G401 (cell line): ENCODE results near the gene AGTR1. TPM values are rescaled to one million over a fixed set of nuclear protein-coding genes. Genes with fewer than 3 reads are reported as not detected.
"Not testable (repeated sequence)": the region's sequence is repeated elsewhere in the genome, so short reads cannot be mapped to it uniquely, and the experiment has no call there.

Experiments used
- DNase-seq: peaks from one replicate; pipeline ENCODE4 v3.0.0-alpha.2; 2015; ENCODE audit warnings: low spot score
- in situ Hi-C: cut with HindIII; loops from 2 replicates; pipeline ENCODE4 v1.10.0; 2016; ENCODE audit warnings: low sequenced_read_pairs, mixed read lengths
- total RNA-seq: library from RNA; depleted of rRNA; stranded (reverse); fragments of >200 nt; shearing (Covaris generic); gene quantifications from 2 replicates; pipeline ENCODE4 v1.2.3, GENCODE V29; 2014

Gene AGTR1
- total RNA-seq, 1 experiment from 2014 or later: not detected

GRCh38 chr3:148753385-148753784 is 55.7 kb downstream of the AGTR1 start:
- DNase-seq, in situ Hi-C loops: not testable (repeated sequence)

- DNase-seq: no peak
- in situ Hi-C loops: no loop called here
Measured at GRCh38 chr3:148755570-148755969, 57.9 kb downstream of the AGTR1 start.

GRCh38 chr3:148756311-148756710 is 58.6 kb downstream of the AGTR1 start:
- no peak for DNase-seq
- in situ Hi-C loops: no loop called here

GRCh38 chr3:148757238-148758215 is 59.8 kb downstream of the AGTR1 start:
- no peak for DNase-seq
- in situ Hi-C loops: no loop called here

GRCh38 chr3:148758303-148758884 is 60.7 kb downstream of the AGTR1 start:
- in situ Hi-C loops: no loop called here
- no peak for DNase-seq

GRCh38 chr3:148759430-148759829 is 61.7 kb downstream of the AGTR1 start:
- in situ Hi-C loops: no loop called here

GRCh38 chr3:148763156-148763680 is 65.5 kb downstream of the AGTR1 start:
- in situ Hi-C loops: no loop called here
- no peak for DNase-seq

More at GRCh38 chr3:148759430-148759829, 61.7 kb downstream of the AGTR1 start:
- DNase-seq: no peak

GRCh38 chr3:148763986-148764935 is 66.6 kb downstream of the AGTR1 start:
- DNase-seq: no peak
- in situ Hi-C loops: no loop called here

GRCh38 chr3:148772361-148772760 is 74.7 kb downstream of the AGTR1 start:
- DNase-seq: no peak
- in situ Hi-C loops: no loop called here

GRCh38 chr3:148772835-148773234 is 75.1 kb downstream of the AGTR1 start:
- in situ Hi-C loops: no loop called here

GRCh38 chr3:148773805-148774204 is 76.1 kb downstream of the AGTR1 start:
- in situ Hi-C loops: no loop called here
- DNase-seq: no peak

More at GRCh38 chr3:148772835-148773234, 75.1 kb downstream of the AGTR1 start:
- peak; percentile 83 for DNase-seq

- in situ Hi-C loops: no loop called here
- no peak for DNase-seq
Measured at GRCh38 chr3:148778926-148779325, 81.2 kb downstream of the AGTR1 start.

- DNase-seq, in situ Hi-C loops: not testable (repeated sequence)
Measured at GRCh38 chr3:148785026-148785425, 87.3 kb downstream of the AGTR1 start.

- in situ Hi-C loops: not testable (repeated sequence)
Measured at GRCh38 chr3:148786159-148786558, 88.5 kb downstream of the AGTR1 start.

GRCh38 chr3:148789146-148789545 is 91.4 kb downstream of the AGTR1 start:
- in situ Hi-C loops: no loop called here
- no peak for DNase-seq

More at GRCh38 chr3:148786159-148786558, 88.5 kb downstream of the AGTR1 start:
- not testable (repeated sequence) for DNase-seq

- no peak for DNase-seq
- in situ Hi-C loops: no loop called here
Measured at GRCh38 chr3:148789906-148790305, 92.2 kb downstream of the AGTR1 start.

- no peak for DNase-seq
- in situ Hi-C loops: no loop called here
Measured at GRCh38 chr3:148790370-148790769, 92.7 kb downstream of the AGTR1 start.

GRCh38 chr3:148790851-148791735 is 93.4 kb downstream of the AGTR1 start:
- in situ Hi-C loops: no loop called here
- peak; percentile 97 for DNase-seq
